GM13976 (cell line): Measurements from ENCODE around the gene CHN2.

Experiments used
- DNase-seq: peaks from one replicate; pipeline ENCODE4 v3.0.0; 2012; ENCODE audit warnings: low spot score
- CTCF ChIP-seq: IDR thresholded peaks from 2 replicates; pipeline ENCODE4 v1.5.1; 2012; ENCODE audit warnings: borderline replicate concordance, mild to moderate bottlenecking; ENCODE audit not compliant: insufficient read depth; ENCODE audit errors: extremely low read depth, missing control alignments, control extremely low read depth
- in situ Hi-C: fragments of 300-500 bp; cut with MboI; formaldehyde crosslinking; loops from one replicate; pipeline ENCODE4 v1.12.0; 2022; ENCODE audit warnings: low sequenced_read_pairs, mixed read lengths, inconsistent platforms; ENCODE audit not compliant: unreplicated experiment

CHN2 gene

GRCh38 chr7:29276199-29276598 is 81.6 kb downstream of the CHN2 start:
- TF ChIP-seq CTCF = no peak
- in situ Hi-C loops = no loop called here
- no peak for DNase-seq

GRCh38 chr7:29276806-29277205 is 82.2 kb downstream of the CHN2 start:
- in situ Hi-C loops = no loop called here
- no peak for TF ChIP-seq CTCF

GRCh38 chr7:29277436-29278215 is 83.1 kb downstream of the CHN2 start:
- TF ChIP-seq CTCF = no peak
- in situ Hi-C loops = no loop called here
- DNase-seq = no peak

More at GRCh38 chr7:29276806-29277205, 82.2 kb downstream of the CHN2 start:
- DNase-seq = no peak

- no peak for TF ChIP-seq CTCF
- in situ Hi-C loops = no loop called here
- DNase-seq = no peak
Observed at GRCh38 chr7:29278337-29279069, 83.9 kb downstream of the CHN2 start.

- DNase-seq = no peak
- in situ Hi-C loops = no loop called here
- TF ChIP-seq CTCF = no peak
Observed at GRCh38 chr7:29281782-29282541, 87.4 kb downstream of the CHN2 start.

- no peak for DNase-seq
- no peak for TF ChIP-seq CTCF
- in situ Hi-C loops = no loop called here
Observed at GRCh38 chr7:29282819-29283414, 88.3 kb downstream of the CHN2 start.
